HG02973 (cell line): ENCODE data around the gene CHRNA10.

Source experiments
- ATAC-seq: cut with Tn5 transposase; IDR thresholded peaks from one replicate; pipeline ENCODE4 v1.9.1; 2021; ENCODE audit warnings: moderate library complexity; ENCODE audit not compliant: unreplicated experiment

CHRNA10 gene

DNA sequence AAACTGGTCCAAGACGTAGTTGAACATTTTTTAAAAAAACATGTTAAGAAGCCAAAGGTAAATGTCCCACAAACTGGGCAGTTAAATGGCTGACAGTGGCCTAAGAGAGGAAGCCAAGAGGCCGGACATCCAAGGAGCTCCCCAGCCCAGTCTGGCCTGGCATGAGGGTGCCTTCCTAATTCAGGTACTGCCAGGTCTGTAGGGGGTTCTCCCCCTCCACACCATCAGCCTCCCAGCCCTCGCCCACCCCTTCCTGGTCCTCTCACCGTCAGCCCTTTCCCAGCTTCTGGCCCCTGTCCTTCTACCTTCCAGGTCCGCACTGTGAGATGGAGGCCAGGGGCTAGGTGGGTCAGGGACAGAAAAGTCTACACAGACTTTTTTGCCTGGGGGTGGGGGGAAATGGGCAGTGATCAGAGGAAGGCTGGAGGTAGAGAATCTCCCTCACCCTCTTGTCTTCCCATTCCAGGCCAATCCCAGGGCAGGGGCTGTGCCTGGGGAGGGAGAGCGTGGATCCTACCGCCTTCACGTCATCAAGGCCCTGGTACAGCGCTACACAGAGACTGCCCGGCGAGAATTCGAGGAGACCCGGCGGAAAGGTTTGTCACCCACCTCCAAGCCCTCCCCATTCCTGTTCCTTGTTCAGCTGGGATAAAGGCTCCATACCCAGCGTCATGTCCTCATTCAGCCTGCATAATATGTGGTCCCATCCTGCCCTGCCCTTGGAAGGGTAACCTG, 35.4 kb downstream of the CHRNA10 start:
- no peak for ATAC-seq

DNA sequence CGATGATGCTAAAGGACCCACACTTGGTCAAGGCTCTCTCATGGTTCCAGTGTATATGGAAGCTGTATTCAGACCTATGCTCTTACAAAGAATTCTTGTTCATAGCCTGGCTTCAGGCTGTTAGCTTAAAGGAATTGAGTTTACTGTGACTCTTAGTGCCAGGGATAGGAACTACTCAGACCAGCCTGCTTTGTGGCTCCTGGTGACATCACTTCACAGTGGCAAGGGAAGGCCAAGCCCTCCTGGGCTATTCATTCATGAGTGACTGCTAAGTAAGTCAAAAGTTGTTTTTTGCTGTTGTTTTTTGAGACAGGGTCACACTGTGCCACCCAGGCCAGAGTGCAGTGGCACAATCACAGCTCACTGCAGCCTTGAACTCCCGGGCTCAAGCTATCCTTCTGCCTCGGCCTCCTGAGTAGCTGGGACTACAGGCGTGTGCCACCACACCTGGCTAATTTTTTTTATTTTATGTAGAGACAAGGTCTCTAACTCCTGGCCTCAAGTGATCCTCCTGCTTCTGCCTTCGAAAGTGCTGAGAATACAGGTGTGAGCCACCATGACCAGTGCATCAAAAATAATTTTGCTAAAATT, 39.0 kb downstream of the CHRNA10 start:
- ATAC-seq: no peak

DNA sequence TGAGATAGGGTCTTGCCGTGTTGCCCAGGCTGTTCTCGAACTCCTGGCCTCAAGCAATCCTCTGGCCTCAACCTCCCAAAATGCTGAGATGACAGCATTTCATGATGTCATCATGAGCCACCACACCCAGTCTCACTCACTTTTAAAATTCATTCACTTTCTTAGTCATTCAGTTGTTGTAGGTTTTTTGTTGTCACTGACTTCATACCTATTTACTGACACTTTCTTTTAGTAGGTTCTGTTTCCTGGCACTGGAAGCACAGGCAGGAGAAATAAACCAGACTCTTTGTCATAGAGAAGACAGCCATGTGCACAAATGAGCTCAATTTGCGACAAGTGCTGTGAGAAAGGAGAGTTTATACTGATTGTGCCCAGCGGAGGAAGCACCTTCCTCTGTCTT, 39.9 kb downstream of the CHRNA10 start:
- ATAC-seq: no peak

DNA sequence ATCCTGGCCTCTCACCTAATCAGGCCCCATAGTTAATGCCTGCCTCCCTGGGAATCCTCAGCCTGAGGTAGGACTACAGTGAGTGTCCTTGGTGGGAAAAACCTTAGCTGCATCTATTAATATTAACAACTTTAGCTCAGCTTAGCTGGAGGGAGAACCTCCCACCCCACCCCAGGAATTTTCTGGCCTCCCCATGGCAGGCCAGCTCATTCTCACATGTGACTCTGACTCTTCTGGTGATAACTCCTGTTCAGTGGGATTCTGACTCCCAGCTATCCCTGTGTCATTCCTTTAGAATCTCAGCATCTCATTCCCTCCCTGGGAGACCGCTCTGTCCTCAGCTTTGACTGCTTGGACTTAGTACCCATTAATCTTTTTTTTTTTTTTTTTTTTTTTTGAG, 43.9 kb downstream of the CHRNA10 start:
- no peak for ATAC-seq

DNA sequence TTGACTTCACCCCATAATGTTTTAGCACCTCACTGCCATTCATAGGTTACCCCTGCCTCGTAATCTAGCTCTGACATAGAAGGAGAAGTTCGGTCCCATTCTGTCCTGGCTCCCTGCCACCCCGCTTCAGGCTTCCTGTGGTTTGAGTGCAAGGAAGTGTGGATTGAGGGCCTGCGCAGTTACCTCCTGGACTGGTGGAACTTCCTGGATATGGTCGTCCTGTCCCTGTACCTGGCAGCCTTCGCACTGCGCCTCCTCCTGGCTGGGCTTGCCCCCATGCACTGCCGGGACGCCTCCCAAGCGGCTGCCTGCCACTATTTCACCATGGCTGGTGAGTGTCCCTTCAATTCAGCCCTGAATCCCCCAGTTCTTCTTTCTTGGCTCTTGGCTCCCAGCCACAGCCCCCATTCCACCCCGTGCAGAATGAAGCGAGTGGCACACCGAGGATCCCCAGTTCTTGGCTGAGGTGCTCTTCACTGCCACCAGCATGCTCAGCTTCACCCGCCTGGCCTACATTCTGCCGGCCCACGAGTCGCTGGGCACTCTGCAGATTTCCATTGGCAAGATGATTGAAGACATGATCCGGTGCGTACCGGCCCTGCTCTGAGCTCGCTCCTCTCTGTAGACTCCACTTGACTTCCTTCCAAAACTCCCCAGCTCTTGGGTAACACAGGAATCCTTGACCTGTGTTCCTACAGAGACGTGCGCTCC, 44.8 kb downstream of the CHRNA10 start:
- no peak for ATAC-seq

DNA sequence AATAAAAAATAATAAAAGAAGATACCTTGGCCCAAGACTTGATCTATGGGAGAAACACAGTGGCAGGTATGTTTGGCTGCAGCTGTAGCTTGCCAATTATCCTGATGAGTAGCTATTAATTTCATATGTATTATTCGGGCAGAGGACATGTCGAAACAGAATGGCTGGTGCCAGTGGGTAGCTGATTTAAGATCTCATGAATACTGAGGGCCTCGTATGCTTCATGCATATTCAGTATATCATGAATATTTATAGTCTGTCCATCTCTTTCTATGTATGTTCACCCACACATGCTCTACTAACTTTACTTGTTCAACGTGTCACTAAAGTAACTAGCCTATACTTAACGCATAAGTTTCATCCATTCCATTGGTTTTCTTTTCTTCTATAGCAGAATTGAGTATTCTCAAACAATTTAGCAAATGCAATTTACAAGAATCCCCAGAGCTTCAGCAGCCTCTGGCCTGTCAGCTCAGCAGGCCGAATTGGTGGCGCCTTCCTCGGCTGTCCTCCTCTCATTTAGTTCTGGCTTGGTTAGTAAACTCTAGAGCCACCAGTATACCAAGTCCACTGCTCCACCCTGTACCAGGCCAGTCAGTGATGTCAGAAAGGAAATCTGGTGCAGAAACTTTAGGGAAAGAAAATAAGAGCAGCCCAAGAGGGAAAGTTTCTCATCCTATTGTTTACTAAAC, 47.3 kb downstream of the CHRNA10 start:
- no peak for ATAC-seq

DNA sequence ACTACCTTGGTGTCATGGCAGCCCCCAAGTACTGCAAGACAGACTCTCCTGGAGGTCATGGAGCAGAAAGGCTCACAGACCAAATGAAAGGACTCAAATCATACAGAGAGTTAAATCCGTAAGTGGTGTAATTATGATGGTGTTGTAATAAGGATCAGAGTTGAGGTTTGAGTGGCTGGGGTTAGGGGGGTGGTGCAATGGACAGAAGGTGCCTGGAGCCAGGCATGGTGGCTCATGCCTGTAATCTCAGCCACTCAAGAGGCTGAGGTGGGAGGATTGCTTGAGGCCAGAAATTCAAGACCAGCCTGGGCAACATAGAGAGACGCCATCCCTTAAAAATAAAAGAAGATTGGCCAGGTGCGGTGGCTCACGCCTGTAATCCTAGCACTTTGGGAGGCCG, 48.1 kb downstream of the CHRNA10 start:
- ATAC-seq: no peak

DNA sequence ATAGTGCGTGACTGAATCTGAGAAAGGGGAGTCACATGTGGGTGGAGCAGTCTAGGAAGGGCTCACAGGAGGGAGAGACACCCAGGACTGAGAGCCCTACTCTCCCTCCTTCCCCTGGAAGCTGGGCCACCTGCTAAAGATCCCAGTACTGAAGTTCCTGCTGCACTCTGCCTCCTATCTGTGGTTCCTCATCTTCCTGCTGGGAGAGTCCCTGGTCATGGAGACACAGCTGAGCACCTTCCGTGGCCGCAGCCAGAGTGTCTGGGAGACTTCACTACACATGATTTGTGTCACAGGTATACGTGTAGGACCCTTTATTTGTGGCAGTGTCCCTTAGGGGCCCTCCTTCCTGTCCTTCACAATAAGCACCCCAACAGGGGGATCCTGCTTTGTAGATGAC, 48.7 kb downstream of the CHRNA10 start:
- no peak for ATAC-seq

DNA sequence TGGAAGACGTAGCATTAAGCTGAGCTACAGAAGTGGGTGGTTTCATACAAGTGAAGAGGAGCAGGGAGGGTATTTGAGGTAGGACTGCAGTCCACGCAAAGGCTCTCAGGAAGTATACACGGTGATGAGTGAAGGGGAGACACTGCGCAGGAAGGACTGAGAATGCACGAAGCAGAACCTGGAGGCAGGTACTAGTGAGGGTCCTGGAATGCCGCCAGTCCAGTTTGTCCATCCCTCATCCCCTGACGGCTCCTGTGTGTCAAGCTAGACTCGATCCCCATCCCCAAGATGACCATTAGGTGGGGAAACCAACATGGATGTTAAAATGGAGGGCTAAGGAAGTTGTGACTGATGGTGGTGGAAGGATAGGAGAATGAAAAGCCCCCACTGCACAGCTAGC, 53.2 kb downstream of the CHRNA10 start:
- no peak for ATAC-seq

DNA sequence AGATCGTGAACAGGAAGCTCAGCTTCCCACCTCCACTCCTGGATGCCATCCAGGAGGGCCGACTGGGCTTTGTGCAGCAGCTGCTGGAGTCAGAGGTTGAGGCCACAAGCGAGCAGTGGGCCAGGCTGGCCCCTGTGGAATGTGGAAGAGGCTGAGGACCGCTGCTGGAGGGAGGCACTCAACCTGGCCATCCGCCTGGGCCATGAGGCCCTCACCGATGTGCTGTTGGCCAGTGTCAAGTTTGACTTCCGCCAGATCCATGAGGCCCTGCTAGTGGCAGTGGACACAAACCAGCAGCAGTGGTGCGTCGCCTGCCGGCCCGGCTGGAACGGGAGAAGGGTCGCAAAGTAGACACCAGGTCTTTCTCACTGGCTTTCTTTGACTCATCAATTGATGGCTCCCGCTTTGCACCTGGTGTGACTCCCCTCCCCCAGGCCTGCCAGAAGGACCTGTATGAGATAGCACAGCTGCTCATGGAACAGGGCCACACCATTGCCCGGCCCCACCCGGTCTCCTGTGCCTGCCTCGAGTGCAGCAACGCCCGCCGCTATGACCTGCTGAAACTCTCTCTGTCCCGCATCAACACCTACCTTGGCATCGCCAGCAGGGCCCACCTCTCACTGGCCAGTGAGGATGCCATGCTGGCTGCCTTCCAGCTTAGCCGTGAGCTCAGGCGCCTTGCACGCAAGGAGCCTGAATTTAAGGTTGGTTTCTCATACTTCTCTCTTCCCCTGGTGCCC, 54.3 kb downstream of the CHRNA10 start:
- ATAC-seq: no peak

DNA sequence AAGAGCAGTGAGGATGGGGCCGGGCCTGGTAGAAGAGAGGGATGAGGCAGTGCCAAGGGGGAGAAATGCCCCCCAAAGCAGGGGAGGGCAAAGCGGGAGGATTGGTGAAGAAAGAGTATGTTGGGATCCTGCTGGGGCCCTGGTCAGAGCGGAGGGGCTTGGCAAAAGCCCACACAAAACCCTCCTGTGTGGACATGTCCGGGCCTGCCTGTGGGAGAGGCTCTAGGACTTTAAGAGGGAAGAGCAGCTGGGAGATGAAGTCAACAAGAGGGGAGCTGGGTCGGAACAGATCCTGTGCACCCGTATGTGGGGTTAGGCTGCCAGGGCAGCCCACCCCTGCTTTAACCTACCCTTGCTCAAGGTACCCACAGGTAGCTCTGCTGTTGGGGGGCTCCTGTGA, 55.2 kb downstream of the CHRNA10 start:
- ATAC-seq: no peak
